ENCODE data around the gene KDELR1.

The KDELR1 gene

DNA sequence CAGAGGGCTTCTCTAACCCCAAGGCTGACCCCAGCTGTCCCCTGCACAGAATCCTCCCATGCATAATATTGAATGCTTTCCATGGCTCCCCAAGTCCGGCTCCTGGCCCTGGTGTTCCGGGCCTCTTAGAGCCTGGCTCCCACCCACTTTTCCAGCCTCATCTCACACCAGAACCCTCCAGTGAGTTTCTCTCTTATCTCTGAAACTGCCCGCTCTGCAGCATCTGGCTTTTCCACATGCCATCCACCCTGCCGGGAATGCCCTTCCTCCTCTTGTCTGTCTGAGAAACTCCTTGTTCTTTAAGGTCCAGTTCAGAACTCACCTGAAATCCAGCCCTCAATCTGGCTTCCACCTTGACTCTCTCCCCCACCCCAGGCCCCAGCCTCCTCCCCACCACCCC, 20.4 kb downstream of the KDELR1 start:
- no peak for DNase-seq

DNA sequence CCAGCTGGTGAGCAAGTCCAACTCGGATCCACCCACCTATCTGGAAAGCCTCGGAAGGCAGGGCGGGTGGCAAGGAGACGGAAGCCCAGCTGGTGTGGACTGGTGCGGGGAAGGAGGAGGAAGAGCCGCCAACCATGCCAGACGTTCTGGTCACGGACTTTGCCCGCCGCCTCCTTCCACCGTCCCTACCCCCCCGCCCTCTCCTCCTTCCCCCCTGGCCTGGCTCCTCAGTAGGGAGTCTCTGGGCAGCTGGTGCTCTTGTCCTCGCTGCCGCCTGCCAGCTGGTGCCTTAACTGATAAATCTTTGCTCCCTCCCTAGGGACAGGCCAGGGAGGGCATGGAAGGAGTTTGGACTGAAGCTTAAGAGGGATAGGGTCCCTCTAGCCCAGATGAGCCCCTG, 22.4 kb downstream of the KDELR1 start:
- peak in 1 of 2 experiments; percentile 91 for DNase-seq

DNA sequence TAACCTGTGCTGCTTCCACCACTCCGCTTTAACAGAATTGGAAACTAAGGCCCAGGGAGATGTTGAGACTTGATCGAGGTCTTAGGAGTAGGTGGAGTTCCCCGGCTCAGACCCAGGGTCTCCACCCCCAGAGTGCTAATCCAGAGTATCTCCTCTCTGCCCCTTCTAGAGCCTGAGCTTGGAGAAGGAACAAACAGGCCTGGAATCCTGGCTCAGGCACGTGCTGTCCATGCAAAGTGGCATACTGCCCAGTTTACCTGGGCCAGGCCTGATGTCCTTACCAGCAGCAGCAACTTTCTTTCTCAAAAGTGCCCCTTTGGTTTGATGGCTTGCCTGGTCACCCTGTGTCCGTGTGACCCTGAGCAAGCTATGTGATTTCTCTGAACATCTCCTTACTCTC, 23.5 kb downstream of the KDELR1 start:
- DNase-seq = no peak

- DNase-seq = no peak
Measured at GRCh38 chr19:48365602-48366001, 25.7 kb downstream of the KDELR1 start.

GRCh38 chr19:48364598-48365348, 26.6 kb downstream of the KDELR1 start:
- no peak for DNase-seq

DNA sequence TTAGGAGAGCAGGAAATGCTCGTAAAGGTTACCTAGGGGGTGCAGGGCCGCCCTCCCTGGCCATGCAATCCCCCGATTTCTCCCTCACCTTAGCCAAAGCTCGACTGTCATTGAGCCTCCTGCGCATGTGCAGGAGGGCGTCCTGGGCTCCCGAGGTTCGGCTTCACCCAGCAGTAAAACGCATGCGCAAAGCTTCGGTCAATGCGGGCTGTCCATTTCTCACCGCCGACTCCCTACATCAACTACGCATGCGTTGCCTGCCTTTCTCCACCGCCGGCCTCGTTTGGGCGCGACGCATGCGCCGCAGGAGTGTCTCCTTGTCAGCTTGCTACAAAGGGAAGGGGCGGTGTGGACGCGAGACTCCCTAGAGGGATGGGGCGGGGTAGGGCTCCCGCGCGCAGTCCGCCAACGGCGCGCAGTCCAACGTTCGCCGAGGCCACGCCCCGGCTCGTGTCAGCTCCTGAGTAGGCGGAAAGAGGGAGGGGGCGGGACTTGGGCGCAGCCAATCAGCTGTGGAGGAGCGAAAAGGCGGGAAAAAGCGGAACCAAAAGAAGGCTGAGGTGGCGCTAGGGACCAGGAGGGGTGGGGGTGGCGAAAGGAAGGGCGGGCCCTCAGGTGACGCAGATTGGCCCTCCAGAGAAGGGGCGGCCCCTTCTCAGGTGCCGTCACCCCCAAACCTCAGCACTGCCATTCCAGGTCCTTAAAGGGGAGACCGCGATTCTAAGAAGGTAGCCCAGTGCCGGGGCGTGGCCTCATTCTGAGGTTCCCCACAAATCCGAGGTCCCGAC, 27.3 kb downstream of the KDELR1 start, which contains the start of the genes SYNGR4 and TMEM143:
Gene SYNGR4 (plus strand): TSS at position 558 of the 788 bp plus-strand sequence. CDS start 1,476 bp downstream, outside the sequence.
Gene TMEM143 (minus strand): TSS at position 131 of the 788 bp plus-strand sequence. CDS start 20 bp downstream, at position 111.
- DNase-seq = peak; percentile 99 to 100

- peak in 1 of 2 experiments; percentile 71 for DNase-seq
Measured at GRCh38 chr19:48363500-48363809, 27.9 kb downstream of the KDELR1 start.

DNA sequence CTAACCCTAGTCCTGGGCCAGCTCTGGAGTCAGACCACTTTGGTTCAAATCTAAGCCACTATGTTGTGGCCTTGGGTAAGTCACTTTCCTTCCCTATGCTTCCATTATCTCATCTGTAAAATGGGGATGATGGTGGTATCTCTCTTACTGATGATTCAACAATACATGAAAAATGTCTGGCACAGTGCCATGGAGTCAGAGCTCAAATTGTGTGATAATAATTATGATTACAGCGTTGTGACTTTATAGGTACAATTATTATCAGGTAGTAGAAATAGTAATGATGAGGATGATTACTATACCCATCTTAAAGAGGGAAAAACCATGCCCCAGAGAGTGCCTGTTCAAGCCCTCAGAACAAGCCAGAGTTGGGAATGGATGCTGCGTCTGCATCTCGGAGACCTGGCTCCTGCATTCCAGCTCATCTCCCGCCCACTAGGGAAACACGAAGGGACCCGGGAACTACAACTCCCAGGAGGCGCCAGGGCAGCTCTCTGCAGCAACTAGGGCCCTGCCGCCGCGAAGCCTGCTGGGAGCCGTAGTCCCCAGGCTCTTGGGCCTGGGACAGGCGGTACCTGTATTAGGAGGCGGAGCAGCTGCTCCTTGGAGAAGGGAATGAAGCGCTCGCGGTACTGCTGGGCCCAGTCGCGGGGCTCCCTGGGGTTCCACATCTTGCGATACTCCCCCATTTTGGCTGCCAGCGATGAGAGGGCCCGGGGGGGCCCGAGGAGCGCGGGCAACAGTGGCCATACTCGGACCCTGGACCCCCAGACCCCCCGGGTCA, 28.4 kb downstream of the KDELR1 start:
- DNase-seq = peak; percentile 92 to 98

- DNase-seq = no peak
Measured at GRCh38 chr19:48361912-48362311, 29.4 kb downstream of the KDELR1 start.

GRCh38 chr19:48359123-48359522, 32.2 kb downstream of the KDELR1 start:
- DNase-seq = no peak

GRCh38 chr19:48355365-48355954, 35.9 kb downstream of the KDELR1 start:
- DNase-seq = no peak

DNA sequence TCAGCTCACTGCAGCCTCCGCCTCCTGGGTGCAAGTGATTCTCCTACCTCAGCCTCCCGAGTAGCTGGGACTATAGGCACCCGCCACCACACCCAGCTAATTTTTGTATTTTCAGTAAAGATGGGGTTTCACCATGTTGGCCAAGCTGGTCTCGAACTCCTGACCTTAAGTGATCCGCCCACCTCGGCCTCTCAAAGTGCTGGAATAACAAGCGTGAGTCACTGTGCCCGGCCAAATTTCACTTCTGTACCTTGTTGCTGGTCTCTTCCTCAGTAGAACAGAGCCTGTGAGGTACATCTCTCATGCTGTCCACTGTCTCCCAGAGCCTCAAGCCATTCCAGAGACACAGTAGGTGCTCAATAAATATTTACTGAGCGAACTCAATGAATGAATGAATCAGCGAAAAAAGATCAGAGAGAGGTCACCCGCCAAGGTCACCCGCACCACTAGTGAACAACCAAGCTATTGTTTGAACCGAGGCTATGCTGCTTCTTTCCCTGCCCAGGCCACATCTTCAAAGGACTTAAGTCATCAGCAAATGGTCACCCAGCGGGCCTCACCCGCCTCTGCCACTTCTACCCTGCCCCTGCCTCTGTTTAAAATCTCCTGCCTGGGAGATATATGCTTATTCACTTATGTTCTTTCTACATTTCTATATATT, 36.9 kb downstream of the KDELR1 start:
- DNase-seq = no peak

GRCh38 chr19:48353677-48354076, 37.7 kb downstream of the KDELR1 start:
- no peak for DNase-seq

- peak; percentile 33 to 78 for DNase-seq
Measured at GRCh38 chr19:48351341-48351752, 40.0 kb downstream of the KDELR1 start.

DNA sequence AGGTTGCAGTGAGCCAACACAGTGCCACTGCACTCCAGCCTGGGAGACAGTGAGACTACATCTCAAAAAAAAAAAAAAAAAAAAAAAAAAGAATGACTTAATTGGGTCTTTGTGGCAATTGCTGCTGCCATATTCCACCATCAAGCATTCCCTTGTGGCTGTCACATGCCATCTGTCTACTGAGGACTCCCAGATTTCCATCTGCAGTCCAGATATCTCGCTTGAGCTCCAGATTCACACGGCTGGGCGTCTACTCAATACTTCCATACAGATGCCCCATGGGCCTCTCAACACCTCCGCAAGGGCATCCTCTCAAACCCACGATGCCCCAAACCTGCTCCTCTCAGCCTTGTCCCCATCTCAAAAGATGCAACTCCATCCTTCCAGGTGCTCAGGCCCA, 40.5 kb downstream of the KDELR1 start:
- DNase-seq = peak in 1 of 2 experiments; percentile 71

- DNase-seq = no peak
Measured at GRCh38 chr19:48348737-48349136, 42.6 kb downstream of the KDELR1 start.

DNA sequence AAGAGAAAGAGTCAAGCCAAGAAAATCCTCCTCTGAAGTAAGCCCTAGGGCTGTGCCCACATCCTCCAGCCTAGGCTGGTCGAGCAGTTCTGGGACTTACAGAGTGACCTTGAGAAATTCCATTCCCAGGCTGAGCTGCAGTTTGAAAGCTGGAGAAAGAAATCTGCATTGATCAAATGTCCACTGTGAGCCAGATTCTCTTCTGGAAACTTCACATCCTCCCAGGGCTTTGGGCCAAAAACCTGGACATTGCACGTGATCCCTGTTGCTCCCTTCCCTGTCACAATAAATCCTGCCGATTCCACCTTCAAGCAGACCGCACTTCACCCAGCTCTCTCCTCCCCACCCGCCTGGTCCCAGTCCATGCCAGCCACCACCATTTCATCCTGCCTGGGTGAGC, 43.3 kb downstream of the KDELR1 start:
- DNase-seq = peak in 1 of 2 experiments; percentile 37

DNA sequence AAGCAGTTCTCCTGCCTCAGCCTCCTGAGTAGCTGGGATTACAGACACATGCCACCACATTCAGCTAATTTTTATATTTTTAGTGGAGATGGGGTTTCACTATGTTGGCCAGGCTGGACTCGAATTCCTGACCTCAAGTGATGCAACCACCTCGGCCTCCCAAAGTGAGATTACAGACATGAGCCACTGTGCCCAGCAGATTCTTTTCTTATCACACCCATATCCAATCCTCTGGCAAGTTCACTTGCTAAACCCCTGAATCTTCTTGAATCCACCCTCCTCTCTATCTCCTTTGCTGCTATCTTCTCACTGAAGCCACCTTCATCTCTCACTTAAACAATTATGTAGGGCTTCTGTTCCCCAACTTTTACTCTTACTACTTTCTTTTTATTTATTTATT, 45.2 kb downstream of the KDELR1 start:
- no peak for DNase-seq

GRCh38 chr19:48344892-48345291, 46.5 kb downstream of the KDELR1 start:
- DNase-seq = peak in 1 of 2 experiments; percentile 65

- DNase-seq = no peak
Measured at GRCh38 chr19:48342841-48343540, 48.4 kb downstream of the KDELR1 start.

DNA sequence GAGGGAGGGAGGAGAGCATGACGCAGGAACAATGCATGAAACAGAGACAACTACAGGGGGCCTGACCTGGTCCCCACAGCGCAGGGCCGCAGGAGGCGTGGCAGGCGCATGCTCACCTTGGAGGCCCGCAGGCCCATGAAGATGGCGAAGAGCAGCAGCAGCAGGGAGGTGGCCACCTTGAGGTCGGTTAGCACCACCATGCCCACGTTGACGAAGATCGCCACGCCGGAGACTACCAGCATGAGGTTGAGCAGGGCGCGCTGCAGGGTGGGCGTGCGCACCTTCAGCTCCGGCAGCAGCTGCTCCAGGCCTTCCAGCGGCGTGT, 49.0 kb downstream of the KDELR1 start:
- no peak for DNase-seq

Data from NCI-H446 (cell line).